PFSK-1 (cell line): Measurements from ENCODE around the gene SV2C.

Source experiments
- FOXP2 ChIP-seq: optimal IDR thresholded peaks from 2 replicates; pipeline ENCODE3; 2011; ENCODE audit warnings: borderline replicate concordance, control low read depth, inconsistent platforms; ENCODE audit not compliant: insufficient read depth; ENCODE audit errors: extremely low read length, extremely low read depth
- POLR2AphosphoS5 ChIP-seq: IDR thresholded peaks from 2 replicates; pipeline ENCODE4 v1.6.1; 2012; ENCODE audit warnings: low read depth, mild to moderate bottlenecking, control low read depth, low read length, moderate library complexity
- SIN3A ChIP-seq: IDR thresholded peaks from 2 replicates; pipeline ENCODE4 v1.6.1; 2012; ENCODE audit warnings: mild to moderate bottlenecking, low read length, moderate library complexity, borderline replicate concordance; ENCODE audit not compliant: insufficient read depth
- TAF1 ChIP-seq: IDR thresholded peaks from 2 replicates; pipeline ENCODE4 v1.6.1; 2012; ENCODE audit warnings: low read length, control low read depth, borderline replicate concordance; ENCODE audit not compliant: insufficient read depth
- TF ChIP-seq, protein P1 (sequence below), 2 experiments: IDR thresholded peaks; 2 replicates each; pipeline versions ENCODE4 v1.6.1 to v1.8.0; 2011 to 2012; ENCODE audit warnings: low read depth in 2 of 2, low read length in 2 of 2, control low read depth in 1 of 2, inconsistent platforms in 1 of 2, mild to moderate bottlenecking in 1 of 2, moderate library complexity in 1 of 2; ENCODE audit not compliant: insufficient read depth in 1 of 2

Gene SV2C

DNA sequence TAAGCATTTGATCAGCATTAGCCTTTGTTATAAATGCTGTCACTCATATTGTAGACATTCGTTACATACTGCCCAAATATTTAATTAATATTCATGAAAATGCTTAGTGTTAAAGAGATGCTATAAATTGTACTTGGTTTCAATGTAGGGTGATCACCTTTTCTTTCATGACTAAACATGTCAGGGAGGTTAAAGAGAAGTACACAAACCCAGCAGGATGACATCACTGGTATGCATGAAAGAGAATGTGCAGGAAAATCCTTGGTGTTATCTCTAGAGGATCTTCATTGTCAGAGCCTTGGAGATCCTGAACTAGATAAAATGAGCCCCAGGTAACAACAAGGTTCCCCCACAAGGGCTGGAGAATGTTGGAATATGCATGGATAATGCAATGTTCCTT, 33.0 kb upstream of the SV2C start:
- no peak for TF ChIP-seq POLR2AphosphoS5
- no peak for TF ChIP-seq SIN3A
- TF ChIP-seq TAF1 = no peak
- TF ChIP-seq, protein P1, sequence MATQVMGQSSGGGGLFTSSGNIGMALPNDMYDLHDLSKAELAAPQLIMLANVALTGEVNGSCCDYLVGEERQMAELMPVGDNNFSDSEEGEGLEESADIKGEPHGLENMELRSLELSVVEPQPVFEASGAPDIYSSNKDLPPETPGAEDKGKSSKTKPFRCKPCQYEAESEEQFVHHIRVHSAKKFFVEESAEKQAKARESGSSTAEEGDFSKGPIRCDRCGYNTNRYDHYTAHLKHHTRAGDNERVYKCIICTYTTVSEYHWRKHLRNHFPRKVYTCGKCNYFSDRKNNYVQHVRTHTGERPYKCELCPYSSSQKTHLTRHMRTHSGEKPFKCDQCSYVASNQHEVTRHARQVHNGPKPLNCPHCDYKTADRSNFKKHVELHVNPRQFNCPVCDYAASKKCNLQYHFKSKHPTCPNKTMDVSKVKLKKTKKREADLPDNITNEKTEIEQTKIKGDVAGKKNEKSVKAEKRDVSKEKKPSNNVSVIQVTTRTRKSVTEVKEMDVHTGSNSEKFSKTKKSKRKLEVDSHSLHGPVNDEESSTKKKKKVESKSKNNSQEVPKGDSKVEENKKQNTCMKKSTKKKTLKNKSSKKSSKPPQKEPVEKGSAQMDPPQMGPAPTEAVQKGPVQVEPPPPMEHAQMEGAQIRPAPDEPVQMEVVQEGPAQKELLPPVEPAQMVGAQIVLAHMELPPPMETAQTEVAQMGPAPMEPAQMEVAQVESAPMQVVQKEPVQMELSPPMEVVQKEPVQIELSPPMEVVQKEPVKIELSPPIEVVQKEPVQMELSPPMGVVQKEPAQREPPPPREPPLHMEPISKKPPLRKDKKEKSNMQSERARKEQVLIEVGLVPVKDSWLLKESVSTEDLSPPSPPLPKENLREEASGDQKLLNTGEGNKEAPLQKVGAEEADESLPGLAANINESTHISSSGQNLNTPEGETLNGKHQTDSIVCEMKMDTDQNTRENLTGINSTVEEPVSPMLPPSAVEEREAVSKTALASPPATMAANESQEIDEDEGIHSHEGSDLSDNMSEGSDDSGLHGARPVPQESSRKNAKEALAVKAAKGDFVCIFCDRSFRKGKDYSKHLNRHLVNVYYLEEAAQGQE (IDR thresholded peaks at IDR 0.05; ENCODE audit: insufficient read depth in 1 of 2, low read depth in 2 of 2, low read length in 2 of 2) = no peak
- TF ChIP-seq FOXP2 = no peak

DNA sequence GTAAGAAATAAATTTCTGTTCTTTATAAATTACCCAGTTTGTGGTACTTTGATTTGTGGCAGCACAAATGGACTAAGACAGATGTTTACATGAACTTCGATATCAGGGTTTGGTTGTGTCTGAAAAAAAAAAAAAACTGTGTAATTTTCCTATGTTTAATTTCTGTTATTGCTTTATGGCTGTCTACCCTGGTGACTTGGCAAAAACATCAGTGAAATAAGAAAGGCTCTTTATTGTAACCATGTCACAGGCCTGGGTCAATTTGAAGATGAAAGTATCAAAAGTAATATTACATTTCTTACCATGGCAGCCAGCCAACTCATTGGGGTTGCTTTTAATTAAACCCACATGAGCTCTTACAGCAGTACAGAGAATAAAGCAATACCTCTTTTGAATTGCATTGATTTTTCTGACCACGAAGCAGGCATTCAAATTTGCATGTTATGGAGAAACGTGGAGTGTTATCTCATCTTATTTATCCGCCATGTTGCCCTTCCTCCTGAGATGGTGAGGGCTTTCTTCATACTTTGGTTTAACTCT, 20.6 kb upstream of the SV2C start:
- TF ChIP-seq POLR2AphosphoS5 (no peak), SIN3A (no peak), TAF1 (no peak), FOXP2 (no peak)
- TF ChIP-seq, protein P1 (IDR thresholded peaks at IDR 0.05; ENCODE audit: insufficient read depth in 1 of 2, low read depth in 2 of 2, low read length in 2 of 2) = no peak

DNA sequence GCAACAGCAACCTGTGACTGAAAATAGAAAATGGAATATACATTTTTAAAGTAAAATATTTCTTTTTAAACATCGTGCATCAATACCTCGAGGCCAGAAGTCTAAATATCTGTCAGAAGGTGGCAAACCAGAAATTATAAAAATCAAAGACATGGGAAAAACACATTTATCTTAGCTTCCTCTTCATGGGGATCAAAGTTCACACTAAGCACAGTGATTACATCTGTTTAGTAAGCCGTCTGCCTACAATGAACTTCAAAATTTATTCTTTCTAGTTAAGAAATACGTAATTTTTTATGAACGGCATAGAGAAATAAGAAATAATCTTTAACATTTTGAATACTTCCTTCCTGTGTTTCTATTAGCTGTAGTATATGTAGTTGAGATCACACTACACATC, 17.9 kb upstream of the SV2C start:
- TF ChIP-seq FOXP2 (no peak), SIN3A (no peak), POLR2AphosphoS5 (no peak), TAF1 (no peak)
- TF ChIP-seq, protein P1 (IDR thresholded peaks at IDR 0.05; ENCODE audit: insufficient read depth in 1 of 2, low read depth in 2 of 2, low read length in 2 of 2) = no peak

DNA sequence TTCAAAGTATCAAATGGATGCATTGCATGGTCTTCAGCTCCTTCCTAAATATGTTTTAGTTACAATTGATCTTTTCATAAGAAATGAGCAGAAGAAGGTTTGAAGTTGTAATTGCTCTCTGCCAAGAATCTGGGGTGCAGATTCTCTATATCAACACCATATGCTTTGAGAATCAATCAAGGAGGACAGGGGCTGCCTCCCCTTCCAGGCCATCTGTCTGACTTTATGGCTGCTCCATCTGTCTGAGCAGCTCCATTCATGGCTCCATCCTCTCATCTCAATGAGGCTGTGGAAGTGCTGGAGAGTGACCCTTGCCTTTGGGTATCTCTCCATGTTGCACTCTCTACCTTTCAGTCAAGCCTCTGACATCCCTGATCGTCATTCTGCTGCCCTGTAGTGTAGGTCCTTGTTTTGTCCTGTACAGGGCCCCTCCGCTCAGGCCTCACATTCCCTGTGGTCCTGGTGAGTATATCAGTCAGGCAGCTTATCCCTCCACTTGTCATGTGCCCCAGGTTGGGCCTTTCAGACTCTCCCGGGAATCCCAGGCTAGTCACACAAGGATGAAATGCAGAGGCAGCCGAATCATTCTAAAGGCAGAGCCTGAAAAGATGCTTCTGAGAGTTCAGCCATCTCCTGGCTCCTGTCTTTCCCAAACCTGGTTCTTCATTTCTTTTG, 14.0 kb upstream of the SV2C start:
- TF ChIP-seq TAF1 (no peak), POLR2AphosphoS5 (no peak), FOXP2 (no peak)

DNA sequence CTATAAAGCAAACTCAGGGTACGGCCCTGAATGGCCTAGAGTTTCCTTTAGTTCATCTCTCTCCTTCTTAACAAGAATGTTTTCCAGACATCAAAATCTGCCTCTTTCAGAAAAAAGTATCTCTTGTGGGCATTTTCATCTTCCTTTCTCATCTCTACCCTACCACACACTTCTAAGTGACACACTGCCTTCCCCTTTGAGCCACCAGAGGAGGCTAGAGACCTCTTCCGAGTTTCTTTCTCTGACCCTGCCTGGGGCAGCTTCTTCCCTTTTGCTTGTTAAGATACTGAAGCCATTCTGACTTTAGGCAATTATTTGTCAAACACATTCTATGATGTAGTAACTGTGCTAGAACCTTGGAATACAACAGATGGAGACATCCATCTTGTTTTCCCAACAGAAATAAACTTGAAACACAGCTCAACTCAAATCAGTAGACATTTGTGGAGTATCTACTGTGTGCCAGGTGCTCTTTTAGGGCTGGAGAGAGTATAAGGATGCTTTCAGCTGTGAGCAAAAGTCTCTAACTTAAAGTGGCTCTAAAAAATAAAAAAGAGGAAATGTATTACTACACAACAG, 8.6 kb upstream of the SV2C start:
- TF ChIP-seq, protein P1 (IDR thresholded peaks at IDR 0.05; ENCODE audit: insufficient read depth in 1 of 2, low read depth in 2 of 2, low read length in 2 of 2) = no peak
- TF ChIP-seq SIN3A (no peak), FOXP2 (no peak), POLR2AphosphoS5 (no peak), TAF1 (no peak)
